ENCODE measurements around the gene HIGD2B.
"Not testable (repeated sequence)": the region's sequence is repeated elsewhere in the genome, so short reads cannot be mapped to it uniquely, and the experiment has no call there.

HIGD2B gene

GRCh38 chr15:72685925-72686794, at the start of gene HIGD2B, which contains the start of gene BBS4:
TSS of gene HIGD2B (minus strand) at chr15:72686182. CDS start at chr15:72676374, 9,808 bp downstream.
TSS of gene BBS4 (plus strand) at chr15:72686207. CDS start at chr15:72686228, 21 bp downstream.
- DNase-seq = no peak

GRCh38 chr15:72735111-72735510, 49.1 kb upstream of the HIGD2B start:
- DNase-seq = no peak

GRCh38 chr15:72733941-72734738, 48.2 kb upstream of the HIGD2B start:
- no peak for DNase-seq

- no peak for DNase-seq
These were observed 46.5 kb upstream of the HIGD2B start for GRCh38 chr15:72732516-72732915.

GRCh38 chr15:72732086-72732485, 46.1 kb upstream of the HIGD2B start:
- no peak for DNase-seq

- no peak for DNase-seq
These were observed 42.8 kb upstream of the HIGD2B start for GRCh38 chr15:72728821-72729220.

GRCh38 chr15:72728249-72728648, 42.3 kb upstream of the HIGD2B start:
- DNase-seq = not testable (repeated sequence)

GRCh38 chr15:72727154-72727553, 41.2 kb upstream of the HIGD2B start:
- DNase-seq = no peak

- not testable (repeated sequence) for DNase-seq
These were observed 39.9 kb upstream of the HIGD2B start for GRCh38 chr15:72725851-72726250.

- no peak for DNase-seq
These were observed 39.5 kb upstream of the HIGD2B start for GRCh38 chr15:72725446-72725845.

GRCh38 chr15:72724028-72724427, 38.0 kb upstream of the HIGD2B start:
- no peak for DNase-seq

- peak; percentile 45 to 76 for DNase-seq
These were observed 36.2 kb upstream of the HIGD2B start for GRCh38 chr15:72722071-72722696.

GRCh38 chr15:72708551-72709303, 22.7 kb upstream of the HIGD2B start:
- DNase-seq = not testable (repeated sequence)

- DNase-seq = no peak
These were observed 20.3 kb upstream of the HIGD2B start for GRCh38 chr15:72706266-72706665.

GRCh38 chr15:72700076-72700475, 14.1 kb upstream of the HIGD2B start:
- DNase-seq = no peak

GRCh38 chr15:72698938-72699337, 13.0 kb upstream of the HIGD2B start:
- no peak for DNase-seq

- DNase-seq = no peak
These were observed 5.0 kb upstream of the HIGD2B start for GRCh38 chr15:72690938-72691337.

- DNase-seq = no peak
These were observed 2.7 kb upstream of the HIGD2B start for GRCh38 chr15:72688697-72689096.

- no peak for DNase-seq
These were observed 569 bp downstream of the HIGD2B start for GRCh38 chr15:72685301-72685924.

- no peak for DNase-seq
These were observed 3.2 kb downstream of the HIGD2B start for GRCh38 chr15:72682772-72683171.

- DNase-seq = no peak
These were observed 5.1 kb downstream of the HIGD2B start for GRCh38 chr15:72680931-72681330.

GRCh38 chr15:72676838-72677237, 9.1 kb downstream of the HIGD2B start:
- DNase-seq = no peak
